GM12873 (cell line): ENCODE measurements around the gene LRRC61.

Experiments used
- TF ChIP-seq, protein P1 (sequence below): IDR thresholded peaks from 2 replicates; pipeline ENCODE4 v1.5.1; 2012; ENCODE audit warnings: low read depth, mild to moderate bottlenecking, moderate library complexity, low read length, control low read depth; ENCODE audit not compliant: insufficient read depth; ENCODE audit errors: missing control alignments

LRRC61 gene

DNA sequence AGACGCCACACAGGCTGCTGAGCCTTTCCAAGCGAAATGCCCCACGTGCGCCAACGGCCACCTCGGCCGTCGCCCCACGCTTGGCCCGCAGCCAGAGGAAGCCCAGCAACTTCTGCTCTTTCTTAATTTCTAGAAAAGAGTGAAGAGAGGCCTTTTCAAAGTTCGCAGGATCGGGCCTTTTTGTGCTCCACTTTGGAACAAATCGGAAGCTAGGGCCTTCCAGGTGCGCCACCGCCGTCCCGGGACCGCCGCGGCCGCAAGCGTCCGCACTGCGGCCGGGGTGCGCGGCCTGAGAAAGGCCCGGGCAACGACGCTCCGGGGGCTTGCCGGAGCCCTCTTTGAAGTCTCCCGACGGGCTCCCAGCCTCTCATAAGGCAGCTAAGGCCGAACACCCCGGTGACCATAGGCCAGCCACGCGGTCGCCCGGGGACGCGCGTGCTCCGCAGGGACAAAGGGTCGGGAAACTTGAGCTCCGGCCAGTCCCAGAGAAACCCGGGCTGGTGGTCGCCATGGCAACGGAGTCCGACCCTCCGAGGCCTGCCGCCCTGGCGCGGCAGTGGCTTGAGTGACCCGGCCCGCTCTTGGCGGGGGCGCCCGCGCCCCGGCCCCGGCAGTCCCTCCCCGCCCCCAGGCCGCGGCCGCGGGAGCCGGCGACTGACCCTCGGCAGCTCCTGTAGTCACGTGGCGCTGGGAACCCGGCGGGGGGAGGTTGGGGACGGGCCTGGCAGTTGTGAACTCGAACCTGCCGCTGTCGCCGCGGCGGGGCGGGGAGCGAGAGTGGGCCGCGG lies 45.1 kb downstream of the LRRC61 start, which contains the start of gene REPIN1:
TSS of gene REPIN1 (plus strand) at position 727 of the 788 bp plus-strand sequence. CDS start 890 bp downstream, outside the sequence.
- TF ChIP-seq, protein P1, sequence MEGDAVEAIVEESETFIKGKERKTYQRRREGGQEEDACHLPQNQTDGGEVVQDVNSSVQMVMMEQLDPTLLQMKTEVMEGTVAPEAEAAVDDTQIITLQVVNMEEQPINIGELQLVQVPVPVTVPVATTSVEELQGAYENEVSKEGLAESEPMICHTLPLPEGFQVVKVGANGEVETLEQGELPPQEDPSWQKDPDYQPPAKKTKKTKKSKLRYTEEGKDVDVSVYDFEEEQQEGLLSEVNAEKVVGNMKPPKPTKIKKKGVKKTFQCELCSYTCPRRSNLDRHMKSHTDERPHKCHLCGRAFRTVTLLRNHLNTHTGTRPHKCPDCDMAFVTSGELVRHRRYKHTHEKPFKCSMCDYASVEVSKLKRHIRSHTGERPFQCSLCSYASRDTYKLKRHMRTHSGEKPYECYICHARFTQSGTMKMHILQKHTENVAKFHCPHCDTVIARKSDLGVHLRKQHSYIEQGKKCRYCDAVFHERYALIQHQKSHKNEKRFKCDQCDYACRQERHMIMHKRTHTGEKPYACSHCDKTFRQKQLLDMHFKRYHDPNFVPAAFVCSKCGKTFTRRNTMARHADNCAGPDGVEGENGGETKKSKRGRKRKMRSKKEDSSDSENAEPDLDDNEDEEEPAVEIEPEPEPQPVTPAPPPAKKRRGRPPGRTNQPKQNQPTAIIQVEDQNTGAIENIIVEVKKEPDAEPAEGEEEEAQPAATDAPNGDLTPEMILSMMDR = no peak

DNA sequence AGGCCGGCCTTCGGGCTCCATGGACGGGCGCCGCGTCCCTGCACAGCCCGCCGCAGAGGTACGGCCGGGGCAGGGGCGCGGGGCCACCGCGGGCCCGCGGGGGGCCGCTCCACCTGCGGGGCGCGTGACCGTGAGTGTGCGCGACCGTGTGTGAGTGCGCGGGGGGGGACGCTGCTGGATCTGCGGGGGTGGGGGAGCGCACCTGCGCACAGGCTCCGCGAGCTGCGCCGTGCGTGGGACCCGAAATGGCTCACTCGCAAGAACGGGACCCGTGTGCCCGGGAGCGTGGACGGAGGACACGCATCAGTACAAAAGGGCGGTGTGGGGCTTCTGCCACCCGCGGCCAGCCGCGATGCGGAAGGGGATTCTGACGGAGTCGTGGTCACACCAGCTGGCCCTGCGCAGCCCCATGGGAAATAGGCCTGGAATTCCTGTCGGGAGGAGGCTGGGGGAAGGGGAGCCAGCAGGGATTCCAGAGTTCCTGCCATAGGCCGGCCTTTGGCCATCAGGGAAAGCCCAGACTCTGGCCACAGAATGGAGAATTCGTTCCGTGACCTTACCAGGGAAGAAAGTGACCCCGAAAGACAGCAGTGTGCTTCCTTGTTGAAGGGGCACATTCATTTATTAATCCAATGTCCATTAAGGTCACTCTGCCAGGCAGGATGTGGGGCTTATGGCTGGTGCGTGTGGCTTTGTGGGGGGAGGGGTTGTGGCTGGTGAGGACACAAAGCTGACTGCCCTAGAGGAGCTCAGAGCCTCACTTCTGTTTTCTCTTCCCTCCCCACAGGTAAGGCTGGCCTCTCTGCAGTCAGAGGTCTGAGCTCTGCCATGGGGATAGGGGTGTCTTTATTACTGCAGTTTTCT lies 46.0 kb downstream of the LRRC61 start:
- TF ChIP-seq, protein P1 = no peak

DNA sequence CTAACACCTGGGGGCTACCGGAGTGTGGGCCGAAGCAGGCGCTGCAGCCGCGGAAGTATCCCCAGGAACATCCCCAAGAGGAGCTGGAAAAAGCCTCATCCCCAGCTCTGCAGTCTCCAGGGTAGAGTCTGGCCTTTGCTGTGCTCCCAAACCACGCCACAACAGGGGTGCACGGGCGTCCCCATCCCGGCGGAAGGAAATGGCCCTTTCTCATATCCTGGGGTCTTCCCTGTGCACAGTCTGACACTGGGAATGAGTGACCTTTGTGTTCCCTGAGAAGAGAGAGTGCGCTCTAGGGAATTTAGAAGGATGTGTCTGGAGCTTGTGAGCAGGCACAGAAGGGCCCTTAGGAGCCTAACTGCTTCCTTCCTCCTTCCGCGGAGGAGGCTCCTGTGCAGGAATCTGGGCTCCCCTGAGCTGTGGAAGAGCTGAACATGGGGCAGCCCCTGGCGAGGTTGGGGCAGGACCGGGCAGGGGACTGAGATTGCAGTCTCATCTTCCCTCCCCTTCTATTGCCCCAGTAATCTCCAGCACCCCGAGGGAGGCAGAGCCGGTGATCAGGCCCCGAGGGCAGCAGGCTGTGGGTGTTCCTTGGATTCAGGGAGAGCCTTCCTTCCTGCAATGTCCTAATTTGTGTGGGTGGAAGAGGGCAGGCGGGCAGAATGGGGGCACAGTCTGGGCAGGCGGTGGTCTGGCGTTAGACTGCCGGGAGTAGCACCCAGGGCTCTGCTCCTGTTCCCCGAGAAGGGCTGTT lies 46.8 kb downstream of the LRRC61 start:
- TF ChIP-seq, protein P1 = no peak

DNA sequence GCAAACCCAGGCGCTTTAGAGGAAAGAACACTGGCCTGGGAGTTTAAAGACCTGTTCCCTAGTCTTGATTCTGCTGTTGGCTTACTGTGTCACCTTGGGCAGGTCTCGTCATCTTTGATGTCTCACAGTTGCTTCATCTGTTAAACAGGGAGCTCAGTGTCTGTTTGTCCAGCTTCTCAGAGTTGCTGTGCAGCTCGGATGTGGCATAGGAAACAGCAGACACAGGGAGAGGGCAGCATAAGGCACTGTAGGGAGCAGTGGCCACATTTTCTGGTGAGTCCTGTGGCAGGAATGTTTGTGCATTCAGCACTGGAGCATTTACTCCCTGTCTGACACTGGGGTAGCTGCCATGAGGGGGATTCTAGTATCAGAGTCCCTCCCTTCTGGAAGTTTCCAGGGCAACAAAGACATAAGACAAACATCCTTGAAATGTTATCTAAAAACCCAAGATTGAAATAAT lies 47.5 kb downstream of the LRRC61 start:
- TF ChIP-seq, protein P1 = no peak

DNA sequence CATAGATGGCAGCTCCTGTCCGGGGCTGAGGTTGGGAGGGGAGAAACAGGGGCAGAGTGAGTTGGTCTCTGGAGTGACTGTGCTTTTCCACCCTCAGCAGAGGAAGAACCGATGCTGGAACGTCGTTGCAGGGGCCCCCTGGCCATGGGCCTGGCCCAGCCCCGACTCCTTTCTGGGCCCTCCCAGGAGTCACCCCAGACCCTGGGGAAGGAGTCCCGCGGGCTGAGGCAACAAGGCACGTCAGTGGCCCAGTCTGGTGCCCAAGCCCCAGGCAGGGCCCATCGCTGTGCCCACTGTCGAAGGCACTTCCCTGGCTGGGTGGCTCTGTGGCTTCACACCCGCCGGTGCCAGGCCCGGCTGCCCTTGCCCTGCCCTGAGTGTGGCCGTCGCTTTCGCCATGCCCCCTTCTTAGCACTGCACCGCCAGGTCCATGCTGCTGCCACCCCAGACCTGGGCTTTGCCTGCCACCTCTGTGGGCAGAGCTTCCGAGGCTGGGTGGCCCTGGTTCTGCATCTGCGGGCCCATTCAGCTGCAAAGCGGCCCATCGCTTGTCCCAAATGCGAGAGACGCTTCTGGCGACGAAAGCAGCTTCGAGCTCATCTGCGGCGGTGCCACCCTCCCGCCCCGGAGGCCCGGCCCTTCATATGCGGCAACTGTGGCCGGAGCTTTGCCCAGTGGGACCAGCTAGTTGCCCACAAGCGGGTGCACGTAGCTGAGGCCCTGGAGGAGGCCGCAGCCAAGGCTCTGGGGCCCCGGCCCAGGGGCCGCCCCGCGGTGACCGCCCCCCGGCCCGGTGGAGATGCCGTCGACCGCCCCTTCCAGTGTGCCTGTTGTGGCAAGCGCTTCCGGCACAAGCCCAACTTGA lies 48.2 kb downstream of the LRRC61 start:
- TF ChIP-seq, protein P1 = no peak

DNA sequence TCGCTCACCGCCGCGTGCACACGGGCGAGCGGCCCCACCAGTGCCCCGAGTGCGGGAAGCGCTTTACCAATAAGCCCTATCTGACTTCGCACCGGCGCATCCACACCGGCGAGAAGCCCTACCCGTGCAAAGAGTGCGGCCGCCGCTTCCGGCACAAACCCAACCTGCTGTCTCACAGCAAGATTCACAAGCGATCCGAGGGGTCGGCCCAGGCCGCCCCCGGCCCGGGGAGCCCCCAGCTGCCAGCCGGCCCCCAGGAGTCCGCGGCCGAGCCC lies 48.8 kb downstream of the LRRC61 start:
- TF ChIP-seq, protein P1 = no peak
